Endodermal cell (in vitro differentiated cells): Measurements from ENCODE around the gene RSRC1. TPM values are rescaled to one million over a fixed set of nuclear protein-coding genes. Genes with fewer than 3 reads are reported as not detected.

Source experiments
- DNase-seq: peaks from one replicate; pipeline ENCODE4 v3.0.0-alpha.2; 2017
- H3K27ac ChIP-seq: 2 replicates; pipeline ENCODE4 v1.5.1; 2013; ENCODE audit warnings: mild to moderate bottlenecking, low read depth, low read length, moderate library complexity
- H3K27me3 ChIP-seq: 2 replicates; pipeline ENCODE4 v1.6.1; 2013; ENCODE audit warnings: mild to moderate bottlenecking, low read length, moderate library complexity; ENCODE audit not compliant: insufficient read depth, control insufficient read depth, poor library complexity, severe bottlenecking
- H3K36me3 ChIP-seq: 2 replicates; pipeline ENCODE4 v1.7.0; 2013; ENCODE audit warnings: mild to moderate bottlenecking, low read length, moderate library complexity; ENCODE audit not compliant: control insufficient read depth, insufficient read depth
- H3K4me1 ChIP-seq: one replicate; pipeline ENCODE4 v1.7.0; 2013; ENCODE audit warnings: low read length; ENCODE audit not compliant: control insufficient read depth, insufficient read depth
- H3K4me3 ChIP-seq: 2 replicates; pipeline ENCODE4 v1.5.1; 2013; ENCODE audit warnings: mild to moderate bottlenecking, low read length, moderate library complexity
- H3K9ac ChIP-seq: 2 replicates; pipeline ENCODE4 v1.6.1; 2013; ENCODE audit warnings: mild to moderate bottlenecking, low read length, moderate library complexity; ENCODE audit not compliant: poor library complexity, severe bottlenecking; ENCODE audit errors: extremely low read depth
- H3K9me3 ChIP-seq: 2 replicates; pipeline ENCODE4 v1.6.1; 2013; ENCODE audit warnings: mild to moderate bottlenecking, low read length, moderate library complexity; ENCODE audit not compliant: control insufficient read depth
- H3K27ac Mint-ChIP-seq: 2 replicates; pipeline ENCODE4 v1.8.0; 2020; ENCODE audit warnings: mixed read lengths
- H3K27me3 Mint-ChIP-seq: 2 replicates; pipeline ENCODE4 v1.8.0; 2021; ENCODE audit warnings: mild to moderate bottlenecking, mixed read lengths; ENCODE audit not compliant: insufficient read depth
- H3K36me3 Mint-ChIP-seq: 2 replicates; pipeline ENCODE4 v1.8.0; 2020; ENCODE audit warnings: low read depth, mixed read lengths
- H3K4me1 Mint-ChIP-seq: 2 replicates; pipeline ENCODE4 v1.8.0; 2020; ENCODE audit warnings: mixed read lengths
- H3K4me3 Mint-ChIP-seq: 2 replicates; pipeline ENCODE4 v1.8.0; 2020; ENCODE audit warnings: mild to moderate bottlenecking, moderate library complexity, mixed read lengths
- H3K9me3 Mint-ChIP-seq: 2 replicates; pipeline ENCODE4 v1.8.0; 2020; ENCODE audit warnings: mild to moderate bottlenecking, mixed read lengths
- CTCF ChIP-seq: fragments of 200-600 bp; sonication (generic); conservative IDR thresholded peaks from 2 replicates; pipeline ENCODE4 v1.5.0; 2021; ENCODE audit warnings: antibody characterized with exemption, mild to moderate bottlenecking
- WGBS, 2 experiments: methylation state at CpG; one replicate each; pipeline versions ENCODE4 v1.1.5 to v1.1.7; 2013; ENCODE audit warnings: missing lambda C conversion rate in 2 of 2, mixed read lengths in 1 of 2; ENCODE audit not compliant: insufficient coverage in 1 of 2, insufficient read length in 1 of 2; 5-methylcytosine and 5-hydroxymethylcytosine counted together
- total RNA-seq, 2 donors: library from RNA; stranded (reverse); fragmentation: NEBNext Ultra II Directional in 1 of 2; extraction: Animal tissue kit (Norgen Biotek cat#: 25700) in 1 of 2; gene quantifications; 2 replicates in 1 of 2; 3 replicates in 1 of 2; pipeline ENCODE4 v1.2.1, GENCODE V29; 2021

Gene RSRC1
- total RNA-seq, 2 donors from 2014 or later, result 45.3 to 52.1 TPM

GRCh38 chr3:158205994-158206393 lies 96.1 kb downstream of the RSRC1 start:
- H3K27me3 ChIP-seq, result no peaks in the 10 kb centered on the region
- H3K9me3 ChIP-seq, result peaks cover 8% of the 10 kb centered on the region
- no peak overlapping the region for H3K4me3 ChIP-seq
- TF ChIP-seq CTCF, result no peak
- no peak for DNase-seq
- Mint-ChIP-seq H3K36me3 (peaks cover 5% of the 10 kb centered on the region), H3K4me3 (no peak overlapping the region), H3K9me3 (peaks cover 9% of the 10 kb centered on the region), H3K27ac (no peak overlapping the region), H3K4me1 (no peaks in the 10 kb centered on the region), H3K27me3 (no peaks in the 10 kb centered on the region)
- H3K9ac ChIP-seq, result no peak overlapping the region
- H3K27ac ChIP-seq, result no peak overlapping the region
- peaks cover 9% of the 10 kb centered on the region for H3K36me3 ChIP-seq
- 91 to 100% methylated on average over 2 of the region's 2 CpGs for WGBS, 2 experiments
- no peaks in the 10 kb centered on the region for H3K4me1 ChIP-seq

- 96 to 100% methylated on average over 2 to 4 of the region's 4 CpGs for WGBS, 2 experiments
Measured at GRCh38 chr3:158210067-158210466, 100.2 kb downstream of the RSRC1 start.

GRCh38 chr3:158213461-158213860 lies 103.6 kb downstream of the RSRC1 start:
- Histone ChIP-seq H3K4me1 (peaks cover under 1% of the 10 kb centered on the region), H3K36me3 (no peaks in the 10 kb centered on the region), H3K9ac (no peak overlapping the region), H3K27ac (no peak overlapping the region), H3K9me3 (no peaks in the 10 kb centered on the region), H3K4me3 (no peak overlapping the region), H3K27me3 (peaks cover 11% of the 10 kb centered on the region)
- no peak for DNase-seq
- no peaks in the 10 kb centered on the region for H3K4me1 Mint-ChIP-seq
- TF ChIP-seq CTCF, result peak; percentile 30
- H3K4me3 Mint-ChIP-seq, result no peak overlapping the region
- no peaks in the 10 kb centered on the region for H3K36me3 Mint-ChIP-seq
- no peaks in the 10 kb centered on the region for H3K9me3 Mint-ChIP-seq
- no peak overlapping the region for H3K27ac Mint-ChIP-seq
- peaks cover 11% of the 10 kb centered on the region for H3K27me3 Mint-ChIP-seq

More at GRCh38 chr3:158210067-158210466, 100.2 kb downstream of the RSRC1 start:
- no peaks in the 10 kb centered on the region for H3K36me3 Mint-ChIP-seq
- Histone ChIP-seq H3K4me1 (no peaks in the 10 kb centered on the region), H3K36me3 (no peaks in the 10 kb centered on the region), H3K27ac (no peak overlapping the region), H3K9ac (no peak overlapping the region), H3K4me3 (no peak overlapping the region), H3K9me3 (no peaks in the 10 kb centered on the region), H3K27me3 (no peaks in the 10 kb centered on the region)
- no peak overlapping the region for H3K27ac Mint-ChIP-seq
- H3K4me3 Mint-ChIP-seq, result no peak overlapping the region
- no peaks in the 10 kb centered on the region for H3K9me3 Mint-ChIP-seq
- no peaks in the 10 kb centered on the region for H3K27me3 Mint-ChIP-seq
- DNase-seq, result no peak
- no peak for TF ChIP-seq CTCF
- no peaks in the 10 kb centered on the region for H3K4me1 Mint-ChIP-seq
